OCI-LY7 (cell line): ENCODE data around the gene SHROOM2. TPM values are rescaled to one million over a fixed set of nuclear protein-coding genes. Genes with fewer than 3 reads are reported as not detected.
"Not testable (repeated sequence)": the region's sequence is repeated elsewhere in the genome, so short reads cannot be mapped to it uniquely, and the experiment has no call there.

Experiments used
- BruUV-seq: library from RNA; stranded (reverse); fragments of 400-500 nt; replicated peaks from 2 replicates; lab custom pipeline; 2021; lab: Mats Ljungman, UMichigan
- CTCF ChIA-PET: fragments of 300-600 bp; sonication (Branson Sonifier 250); formaldehyde crosslinking; loops from one replicate; lab custom pipeline; 2022; ENCODE audit warnings: antibody characterized with exemption; ENCODE audit not compliant: unreplicated experiment; lab: Charles Lee
- POLR2A ChIA-PET: fragments of 300-600 bp; sonication (Branson Sonifier 250); formaldehyde crosslinking; loops from one replicate; lab custom pipeline; 2022; ENCODE audit warnings: antibody characterized with exemption; lab: Charles Lee
- DNase-seq: peaks from one replicate; pipeline ENCODE4 v3.0.0-alpha.2; 2015; ENCODE audit warnings: low spot score
- H2AFZ ChIP-seq: fragments of 200-600 bp; sonication (generic), shearing (Covaris generic); 2 replicates; pipeline ENCODE4 v1.6.1; 2014; ENCODE audit warnings: mild to moderate bottlenecking, antibody characterized with exemption, low read length, moderate library complexity
- H3K27ac ChIP-seq: fragments of 200-600 bp; sonication (generic); 2 replicates; pipeline ENCODE4 v1.5.1; 2014; ENCODE audit warnings: mixed run types, low read depth, mild to moderate bottlenecking, moderate library complexity, low read length, inconsistent platforms; ENCODE audit not compliant: poor library complexity, severe bottlenecking
- H3K36me3 ChIP-seq: fragments of 200-600 bp; sonication (generic); 2 replicates; pipeline ENCODE4 v1.6.1; 2014; ENCODE audit warnings: mild to moderate bottlenecking, antibody characterized with exemption, low read length, moderate library complexity, mixed read lengths; ENCODE audit not compliant: insufficient read depth
- H3K4me1 ChIP-seq: fragments of 200-600 bp; sonication (generic); 2 replicates; pipeline ENCODE4 v1.5.1; 2014; ENCODE audit warnings: mild to moderate bottlenecking, low read length; ENCODE audit not compliant: insufficient read depth, poor library complexity, severe bottlenecking
- H3K4me2 ChIP-seq: fragments of 200-600 bp; sonication (generic); 2 replicates; pipeline ENCODE4 v1.6.1; 2014; ENCODE audit warnings: mild to moderate bottlenecking, low read length
- H3K4me3 ChIP-seq: fragments of 200-600 bp; sonication (generic); 2 replicates; pipeline ENCODE4 v1.5.1; 2014; ENCODE audit warnings: mild to moderate bottlenecking, low read depth, low read length; ENCODE audit not compliant: poor library complexity, severe bottlenecking
- H3K79me2 ChIP-seq: fragments of 200-600 bp; sonication (generic); 2 replicates; pipeline ENCODE4 v1.6.1; 2016; ENCODE audit warnings: low read depth, mild to moderate bottlenecking, low read length, moderate library complexity, mixed read lengths; ENCODE audit not compliant: insufficient read depth
- H3K9me2 ChIP-seq: fragments of 200-600 bp; sonication (generic); 2 replicates; pipeline ENCODE4 v1.6.1; 2016; ENCODE audit warnings: mild to moderate bottlenecking, low read length, mixed read lengths; ENCODE audit not compliant: insufficient read depth
- H3K9me3 ChIP-seq: fragments of 200-600 bp; sonication (generic); 2 replicates; pipeline ENCODE4 v1.6.1; 2014; ENCODE audit warnings: mild to moderate bottlenecking, mixed run types, low read length, mixed read lengths
- H4K20me1 ChIP-seq: fragments of 200-600 bp; sonication (generic); 2 replicates; pipeline ENCODE4 v1.6.1; 2014; ENCODE audit warnings: mild to moderate bottlenecking, antibody characterized with exemption, low read length, moderate library complexity, mixed read lengths; ENCODE audit not compliant: insufficient read depth
- CTCF ChIP-seq: fragments of 200-600 bp; sonication (generic); conservative IDR thresholded peaks from 2 replicates; pipeline ENCODE4 v1.5.1; 2014; ENCODE audit warnings: mild to moderate bottlenecking, antibody characterized with exemption, low read length, moderate library complexity, mixed read lengths
- EZH2phosphoT487 ChIP-seq: fragments of 200-600 bp; sonication (generic); IDR thresholded peaks from 2 replicates; pipeline ENCODE4 v1.6.1; 2018; ENCODE audit warnings: low read depth, borderline replicate concordance, mild to moderate bottlenecking, mixed run types, antibody characterized with exemption, low read length, moderate library complexity, mixed read lengths
- intact Hi-C: fragments of 100-400 bp; cut with micrococcal nuclease; formaldehyde crosslinking; loops from one replicate; pipeline ENCODE4 v1.10.0; 2022; ENCODE audit not compliant: unreplicated experiment
- total RNA-seq, 2 experiments: library from RNA; depleted of rRNA in 1 of 2; stranded (reverse); fragments of >200 nt in 1 of 2; shearing (Covaris generic) in 1 of 2; gene quantifications; 2 replicates each; pipeline ENCODE4 v1.2.3, GENCODE V29; 2014 to 2022

Gene SHROOM2
- total RNA-seq, 2 experiments from 2014 or later = not detected

DNA sequence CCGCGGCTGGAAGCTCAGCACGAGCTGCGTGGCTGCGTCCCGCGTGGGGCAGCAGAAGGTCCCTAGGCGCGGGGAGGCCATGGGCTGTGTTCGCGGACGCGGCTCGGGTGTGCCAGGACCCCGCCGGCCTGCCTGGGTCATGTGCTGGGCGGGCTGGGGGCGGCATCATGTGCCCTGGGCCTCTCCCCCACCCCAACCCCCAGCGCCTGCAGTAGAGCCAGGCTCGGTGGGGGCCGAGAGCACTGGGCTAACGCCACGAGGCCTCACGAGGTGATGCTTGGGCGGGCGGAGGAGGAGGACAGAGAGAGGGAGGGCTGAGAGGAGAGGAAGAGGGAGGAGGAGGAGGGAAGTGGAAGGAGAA lies 20.5 kb upstream of the SHROOM2 start, which contains the start of gene GPR143:
Gene GPR143 (minus strand): TSS at position 111 of the 361 bp plus-strand sequence. CDS start 30 bp downstream, at position 81.
- H3K36me3 ChIP-seq = no peaks in the 10 kb centered on the region
- ChIA-PET POLR2A (no interaction called here), CTCF (no interaction called here)
- no peaks in the 10 kb centered on the region for H3K79me2 ChIP-seq
- peaks cover 15% of the 10 kb centered on the region for H3K4me1 ChIP-seq
- no peak within 1 kb of the TSS for H3K4me2 ChIP-seq
- H3K9me3 ChIP-seq = no peaks in the 10 kb centered on the region
- H2AFZ ChIP-seq = no peak within 1 kb of the TSS
- DNase-seq = no peak
- H3K4me3 ChIP-seq = no peak within 1 kb of the TSS
- no peaks in the 10 kb centered on the region for H3K9me2 ChIP-seq
- no peaks in the 10 kb centered on the region for H4K20me1 ChIP-seq
- no peak within 1 kb of the TSS for H3K27ac ChIP-seq
- TF ChIP-seq CTCF (no peak), EZH2phosphoT487 (no peak)
- BruUV-seq = no TSS peak
- intact Hi-C loops = no loop called here

DNA sequence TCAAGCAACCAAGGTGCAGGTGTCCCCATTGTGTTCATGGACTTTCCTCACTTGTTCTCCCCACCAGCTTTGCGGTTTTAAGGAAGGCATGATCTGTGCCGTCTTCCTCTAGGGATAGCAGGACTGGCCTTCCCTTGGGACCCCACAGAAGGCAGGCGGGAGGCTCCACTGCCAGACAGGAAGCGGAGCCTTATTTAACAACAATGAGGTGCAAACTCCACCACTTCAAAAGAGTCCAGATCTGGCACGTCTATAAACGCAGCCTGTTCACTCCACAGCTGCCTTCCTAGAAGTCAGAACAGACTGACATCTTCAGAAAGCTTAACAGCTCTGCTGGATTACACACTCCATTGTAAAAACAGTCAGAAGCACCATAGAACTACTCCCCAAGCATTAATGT lies 18.9 kb upstream of the SHROOM2 start:
- TF ChIP-seq CTCF (no peak), EZH2phosphoT487 (no peak)
- Histone ChIP-seq H3K4me3 (no peak overlapping the region), H3K9me2 (no peaks in the 10 kb centered on the region), H3K4me2 (peak overlapping the region; percentile 36), H2AFZ (no peak overlapping the region), H3K36me3 (no peaks in the 10 kb centered on the region), H4K20me1 (no peaks in the 10 kb centered on the region), H3K9me3 (no peaks in the 10 kb centered on the region), H3K79me2 (no peaks in the 10 kb centered on the region), H3K27ac (peak overlapping the region; percentile 25), H3K4me1 (peaks cover 15% of the 10 kb centered on the region)
- no TSS peak for BruUV-seq
- CTCF ChIA-PET = no interaction called here
- DNase-seq = peak; percentile 16
- intact Hi-C loops = no loop called here
- POLR2A ChIA-PET = interaction anchor here (0.6 to 1.0 kb wide), 3 partner anchors 509 to 678 kb away, joined by 3 to 10 read pairs (median 5); no protein-coding TSS in a partner anchor

- intact Hi-C loops, H3K4me3 ChIP-seq, H3K27ac ChIP-seq, H3K9me2 ChIP-seq, H3K9me3 ChIP-seq, H4K20me1 ChIP-seq, H3K79me2 ChIP-seq, BruUV-seq, CTCF ChIA-PET, H3K36me3 ChIP-seq, H2AFZ ChIP-seq: not testable (repeated sequence)
- DNase-seq = peak; percentile 41
- peak overlapping the region; percentile 36 for H3K4me2 ChIP-seq
- POLR2A ChIA-PET = interaction anchor here (0.6 kb wide), 1 partner anchor 834 kb away, joined by 3 read pairs; no protein-coding TSS in a partner anchor
- peaks cover 15% of the 10 kb centered on the region for H3K4me1 ChIP-seq
Observed at GRCh38 chrX:9768321-9768839, 17.8 kb upstream of the SHROOM2 start.
